Tracheal epithelial cell (primary cell): ENCODE data around the gene SORT1. TPM values are rescaled to one million over a fixed set of nuclear protein-coding genes. Genes with fewer than 3 reads are reported as not detected.

Experiments used
- total RNA-seq: library from RNA; depleted of rRNA; stranded (reverse); fragments of >200 nt; gene quantifications from 2 replicates; pipeline ENCODE4 v1.2.1, GENCODE V29; 2014

Gene SORT1
- 14.9 and 16.4 TPM in 2 replicates for total RNA-seq

GRCh38 chr1:109397581-109398342, at the start of gene SORT1:
Gene SORT1 (minus strand): TSS chr1:109397918. CDS start chr1:109397892, 26 bp downstream.

GRCh38 chr1:109426281-109427170, 28.8 kb upstream of the SORT1 start, which contains the start of gene PSMA5:
Gene PSMA5 (minus strand): TSS chr1:109426448. CDS start chr1:109426330, 118 bp downstream.

GRCh38 chr1:109306832-109307273, 90.9 kb downstream of the SORT1 start, which contains the start of gene MYBPHL:
Gene MYBPHL (minus strand): TSS chr1:109307011. CDS start chr1:109306991, 20 bp downstream.

GRCh38 chr1:109282952-109283747, 114.6 kb downstream of the SORT1 start, which contains the start of gene PSRC1:
Gene PSRC1 (minus strand): TSS chr1:109283145.

Other genes starting within 250 kb of the SORT1 start
- 439 and 442 TPM in 2 replicates for gene SARS1, start 184.0 kb downstream of the SORT1 start, total RNA-seq
- gene CELSR2, start 148.4 kb downstream of the SORT1 start, total RNA-seq = 28.4 and 29.6 TPM in 2 replicates
- gene PSRC1, start 114.8 kb downstream of the SORT1 start, total RNA-seq = 0.48 and 1.1 TPM in 2 replicates
- gene MYBPHL, start 90.9 kb downstream of the SORT1 start, total RNA-seq = 0.24 TPM in 1 of 2 replicates, not detected in the other
- gene PSMA5, start 28.5 kb upstream of the SORT1 start, total RNA-seq = 37.5 and 49.4 TPM in 2 replicates
- gene SYPL2, start 68.6 kb upstream of the SORT1 start, total RNA-seq = not detected in 2 replicates
- 0.96 and 1.1 TPM in 2 replicates for gene ATXN7L2, start 86.0 kb upstream of the SORT1 start, total RNA-seq
- 4.5 and 4.8 TPM in 2 replicates for gene CYB561D1, start 96.2 kb upstream of the SORT1 start, total RNA-seq
- 0.48 and 0.64 TPM in 2 replicates for gene AMIGO1, start 111.8 kb upstream of the SORT1 start, total RNA-seq
- gene GPR61, start 142.0 kb upstream of the SORT1 start, total RNA-seq = not detected in 2 replicates
- 13.4 and 20.2 TPM in 2 replicates for gene GNAI3, start 150.7 kb upstream of the SORT1 start, total RNA-seq
- 0.64 TPM in 1 of 2 replicates, not detected in the other for gene GNAT2, start 221.7 kb upstream of the SORT1 start, total RNA-seq
- gene AMPD2, start 221.9 kb upstream of the SORT1 start, total RNA-seq = 31.6 and 31.8 TPM in 2 replicates